Adrenal gland (tissue), 5 donors: ENCODE measurements around the gene NEDD1.

Experiments used
- POLR2A ChIP-seq, 2 donors: fragments of 450-650 bp; IDR thresholded peaks; one replicate each; pipeline ENCODE4 v1.6.1; 2017; ENCODE audit warnings: antibody characterized with exemption in 2 of 2, mild to moderate bottlenecking in 2 of 2, moderate library complexity in 1 of 2
- TF ChIP-seq, protein P1 (sequence below), 6 experiments: fragments of 450-650 bp in 4 of 6; fragments of 200-600 bp in 2 of 6; sonication (generic) in 1 of 6; IDR thresholded peaks; 1 replicate in 5 of 6; 2 replicates in 1 of 6; pipeline versions ENCODE4 v1.5.1 to v1.8.0; 2016 to 2021; ENCODE audit warnings: antibody characterized with exemption in 6 of 6, mild to moderate bottlenecking in 2 of 6, moderate library complexity in 1 of 6
- donor health status: DM: no; HTN: no; CAD: no.

DNA sequence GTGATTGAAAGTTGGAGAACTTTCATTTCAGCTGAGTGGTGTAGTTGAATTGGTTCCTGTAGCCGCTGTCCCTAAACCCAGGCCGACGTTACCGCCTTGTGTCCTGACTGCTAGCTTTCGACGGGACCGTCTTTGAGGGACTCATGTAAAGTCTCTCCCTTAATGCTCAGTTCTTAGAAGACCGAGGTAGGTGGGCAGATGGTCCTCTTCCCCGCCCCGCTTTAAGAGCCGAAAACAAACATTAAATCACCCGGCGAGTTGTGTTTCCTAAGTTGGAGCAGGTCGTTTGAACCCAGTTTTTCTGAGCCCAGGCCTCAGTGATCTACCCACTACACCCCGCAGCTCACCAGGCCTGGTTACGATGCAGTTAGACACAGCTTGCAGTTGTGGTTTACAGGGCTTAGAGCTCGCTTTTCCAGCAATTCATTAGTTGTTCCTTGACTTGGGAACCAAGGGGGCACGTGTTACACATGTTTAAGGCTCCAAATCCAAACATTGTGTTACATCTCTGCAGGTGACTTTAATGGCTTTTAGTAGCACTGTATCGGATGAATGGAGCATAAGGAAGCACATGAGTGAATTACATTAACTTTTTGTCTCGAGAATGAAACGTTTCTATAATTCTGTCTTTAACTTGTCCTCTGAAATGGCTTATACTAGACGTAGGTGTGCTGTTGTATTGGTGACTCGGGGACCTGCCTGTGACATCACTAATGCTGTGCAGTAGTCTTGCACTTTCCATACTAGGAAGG is 790 bp downstream of the NEDD1 start:
- TF ChIP-seq POLR2A (IDR thresholded peaks at IDR 0.05) = no peak
- TF ChIP-seq, protein P1, sequence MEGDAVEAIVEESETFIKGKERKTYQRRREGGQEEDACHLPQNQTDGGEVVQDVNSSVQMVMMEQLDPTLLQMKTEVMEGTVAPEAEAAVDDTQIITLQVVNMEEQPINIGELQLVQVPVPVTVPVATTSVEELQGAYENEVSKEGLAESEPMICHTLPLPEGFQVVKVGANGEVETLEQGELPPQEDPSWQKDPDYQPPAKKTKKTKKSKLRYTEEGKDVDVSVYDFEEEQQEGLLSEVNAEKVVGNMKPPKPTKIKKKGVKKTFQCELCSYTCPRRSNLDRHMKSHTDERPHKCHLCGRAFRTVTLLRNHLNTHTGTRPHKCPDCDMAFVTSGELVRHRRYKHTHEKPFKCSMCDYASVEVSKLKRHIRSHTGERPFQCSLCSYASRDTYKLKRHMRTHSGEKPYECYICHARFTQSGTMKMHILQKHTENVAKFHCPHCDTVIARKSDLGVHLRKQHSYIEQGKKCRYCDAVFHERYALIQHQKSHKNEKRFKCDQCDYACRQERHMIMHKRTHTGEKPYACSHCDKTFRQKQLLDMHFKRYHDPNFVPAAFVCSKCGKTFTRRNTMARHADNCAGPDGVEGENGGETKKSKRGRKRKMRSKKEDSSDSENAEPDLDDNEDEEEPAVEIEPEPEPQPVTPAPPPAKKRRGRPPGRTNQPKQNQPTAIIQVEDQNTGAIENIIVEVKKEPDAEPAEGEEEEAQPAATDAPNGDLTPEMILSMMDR (IDR thresholded peaks at IDR 0.05) = no peak
